IMR-90 (cell line): ENCODE results near the gene MSH3. TPM values are rescaled to one million over a fixed set of nuclear protein-coding genes. Genes with fewer than 3 reads are reported as not detected.
"Not testable (repeated sequence)": the region's sequence is repeated elsewhere in the genome, so short reads cannot be mapped to it uniquely, and the experiment has no call there.

Experiments
- ATAC-seq: fragments of 200-7000 bp; cut with Tn5 transposase; 2 replicates; pipeline ENCODE4 v1.9.1; 2020; ENCODE audit warnings: low read depth, mild to moderate bottlenecking, moderate library complexity
- BruUV-seq: library from RNA; stranded (reverse); fragments of 400-500 nt; replicated peaks from 2 replicates; lab custom pipeline; 2021; lab: Mats Ljungman, UMichigan
- CTCF ChIA-PET: fragments of 300-600 bp; formaldehyde crosslinking; extraction: SDS; loops from one replicate; lab custom pipeline; 2021; ENCODE audit warnings: antibody characterized with exemption; lab: Yijun Ruan, JAX
- POLR2A ChIA-PET: fragments of 300-600 bp; sonication (Branson Sonifier 250); formaldehyde crosslinking; loops from one replicate; lab custom pipeline; 2022; ENCODE audit warnings: antibody characterized with exemption; ENCODE audit not compliant: unreplicated experiment; lab: Charles Lee
- DNase-seq: peaks from one replicate; pipeline ENCODE4 v3.0.0; 2013
- H2AFZ ChIP-seq: replicated peaks from 2 replicates; pipeline ENCODE3; 2013; ENCODE audit warnings: low read length, mild to moderate bottlenecking; ENCODE audit not compliant: poor library complexity
- H2AK5ac ChIP-seq: 2 replicates; pipeline ENCODE4 v1.6.1; 2013; ENCODE audit warnings: low read depth, low read length, inconsistent platforms
- H2AK9ac ChIP-seq: replicated peaks from 2 replicates; pipeline ENCODE3; 2013; ENCODE audit warnings: mild to moderate bottlenecking, low read depth, low read length, moderate library complexity; ENCODE audit not compliant: poor library complexity
- H2BK120ac ChIP-seq: 2 replicates; pipeline ENCODE4 v1.6.1; 2013; ENCODE audit warnings: low read depth, low read length, inconsistent platforms
- H2BK15ac ChIP-seq: 3 replicates; pipeline ENCODE4 v1.6.1; 2013; ENCODE audit warnings: low read depth, low read length, inconsistent platforms
- H2BK20ac ChIP-seq: 2 replicates; pipeline ENCODE4 v1.6.1; 2013; ENCODE audit warnings: low read depth, mild to moderate bottlenecking, inconsistent platforms, low read length, moderate library complexity
- H2BK5ac ChIP-seq: 2 replicates; pipeline ENCODE4 v1.6.1; 2013; ENCODE audit warnings: mild to moderate bottlenecking, low read depth, low read length, inconsistent platforms; ENCODE audit not compliant: poor library complexity, severe bottlenecking
- H3K14ac ChIP-seq: replicated peaks from 2 replicates; pipeline ENCODE4 v1.6.1; 2013; ENCODE audit warnings: low read depth, low read length, inconsistent platforms
- H3K18ac ChIP-seq: 2 replicates; pipeline ENCODE4 v1.6.1; 2013; ENCODE audit warnings: low read depth, low read length, control low read depth
- H3K23ac ChIP-seq: 2 replicates; pipeline ENCODE4 v1.6.1; 2013; ENCODE audit warnings: low read depth, low read length, inconsistent platforms
- H3K27ac ChIP-seq: 2 replicates; pipeline ENCODE4 v1.5.1; 2013; ENCODE audit warnings: mild to moderate bottlenecking, control low read depth, low read length; ENCODE audit not compliant: insufficient read depth
- H3K27me3 ChIP-seq: 2 replicates; pipeline ENCODE4 v1.6.1; 2013; ENCODE audit warnings: low read length; ENCODE audit not compliant: control insufficient read depth, insufficient read depth
- H3K36me3 ChIP-seq: 2 replicates; pipeline ENCODE4 v1.6.1; 2013; ENCODE audit warnings: low read length, mixed read lengths; ENCODE audit not compliant: control insufficient read depth, insufficient read depth
- H3K4ac ChIP-seq: 2 replicates; pipeline ENCODE4 v1.6.1; 2013; ENCODE audit warnings: low read depth, low read length, inconsistent platforms
- H3K4me1 ChIP-seq: 2 replicates; pipeline ENCODE4 v1.6.1; 2013; ENCODE audit warnings: low read length, mixed read lengths; ENCODE audit not compliant: control insufficient read depth, insufficient read depth
- H3K4me2 ChIP-seq: 2 replicates; pipeline ENCODE4 v1.6.1; 2013; ENCODE audit warnings: low read depth, mild to moderate bottlenecking, control low read depth, low read length, moderate library complexity
- H3K4me3 ChIP-seq: 2 replicates; pipeline ENCODE4 v1.5.1; 2013; ENCODE audit warnings: low read depth, mild to moderate bottlenecking, control low read depth, low read length, moderate library complexity; ENCODE audit not compliant: insufficient read depth
- H3K56ac ChIP-seq: 2 replicates; pipeline ENCODE4 v1.6.1; 2013; ENCODE audit warnings: low read length, inconsistent platforms; ENCODE audit not compliant: insufficient read depth; ENCODE audit errors: extremely low read depth
- H3K79me1 ChIP-seq, 2 experiments: 2 replicates each; pipeline ENCODE4 v1.6.1; 2013; ENCODE audit warnings: low read length in 2 of 2, inconsistent platforms in 1 of 2, low read depth in 1 of 2
- H3K9ac ChIP-seq: 2 replicates; pipeline ENCODE4 v1.6.1; 2013; ENCODE audit warnings: low read depth, low read length, control low read depth
- H3K9me1 ChIP-seq: 2 replicates; pipeline ENCODE4 v1.6.1; 2013; ENCODE audit warnings: low read length, inconsistent platforms; ENCODE audit not compliant: insufficient read depth
- H3K9me3 ChIP-seq: 2 replicates; pipeline ENCODE4 v1.6.1; 2013; ENCODE audit warnings: low read length; ENCODE audit not compliant: control insufficient read depth, insufficient read depth
- H4K20me1 ChIP-seq: 2 replicates; pipeline ENCODE4 v1.6.1; 2013; ENCODE audit warnings: low read length, inconsistent platforms; ENCODE audit not compliant: insufficient read depth
- H4K5ac ChIP-seq: 2 replicates; pipeline ENCODE4 v1.6.1; 2013; ENCODE audit warnings: mild to moderate bottlenecking, low read depth, low read length, control low read depth
- H4K8ac ChIP-seq, 2 experiments: 2 replicates each; pipeline ENCODE4 v1.6.1; 2013; ENCODE audit warnings: low read depth in 2 of 2, low read length in 2 of 2, control low read depth in 1 of 2, inconsistent platforms in 1 of 2
- H4K91ac ChIP-seq: 2 replicates; pipeline ENCODE4 v1.6.1; 2013; ENCODE audit warnings: low read depth, low read length, inconsistent platforms; ENCODE audit not compliant: insufficient read depth
- CHD1 ChIP-seq: IDR thresholded peaks from 2 replicates; pipeline ENCODE4 v1.6.1; 2012; ENCODE audit warnings: low read depth, low read length, improper control_type of control experiment
- WGBS, 2 experiments: methylation state at CpG; one replicate each; pipeline versions ENCODE4 v1.1.5 to v1.1.7; 2013; ENCODE audit warnings: missing lambda C conversion rate in 2 of 2; ENCODE audit not compliant: insufficient read length in 1 of 2; ENCODE audit errors: extremely low coverage in 2 of 2; 5-methylcytosine and 5-hydroxymethylcytosine counted together
- dilution Hi-C: fragments of 300-500 bp; cut with HindIII; formaldehyde crosslinking; loops from one replicate; pipeline ENCODE4 v1.14.3; 2018; ENCODE audit warnings: low sequenced_read_pairs; ENCODE audit not compliant: unreplicated experiment
- in situ Hi-C: fragments of 300-500 bp; cut with MboI; formaldehyde crosslinking; loops from 3 replicates; pipeline ENCODE4 v1.14.3; 2019; ENCODE audit warnings: low sequenced_read_pairs, inconsistent platforms, mixed read lengths
- intact Hi-C: fragments of 100-400 bp; cut with micrococcal nuclease; formaldehyde crosslinking; loops from 2 replicates; pipeline ENCODE4 v1.10.0; 2022
- polyA plus RNA-seq, 3 experiments: library from polyadenylated mRNA; depleted of rRNA; stranded (reverse); fragments of >200 nt; gene quantifications; 2 replicates each; pipeline ENCODE4 v1.2.3, GENCODE V29; 2012; ENCODE audit warnings: low replicate concordance in 1 of 3
- total RNA-seq: library from RNA; depleted of rRNA; stranded (reverse); fragments of >200 nt; gene quantifications from 2 replicates; pipeline ENCODE4 v1.2.3, GENCODE V29; 2012

The MSH3 gene
- total and polyA plus RNA-seq, 2 of the 4 experiments (the other 2 are of a cell fraction), result 4.6 to 13.3 TPM

GRCh38 chr5:80784451-80784850 is 130.0 kb downstream of the MSH3 start:
- no peak for TF ChIP-seq CHD1
- no CpG with 5 or more reads among the region's 4 CpGs for WGBS, 2 experiments
- no peak for DNase-seq
- ATAC-seq, result no peak
- Histone ChIP-seq H2BK120ac (no peak overlapping the region), H3K4me1 (no peaks in the 10 kb centered on the region), H2AK5ac (no peak overlapping the region), H3K4me2 (no peak overlapping the region), H4K20me1 (no peaks in the 10 kb centered on the region), H3K79me1 (no peaks in the 10 kb centered on the region), H4K5ac (no peak overlapping the region), H4K91ac (no peak overlapping the region), H3K14ac (no peak overlapping the region), H2BK20ac (no peak overlapping the region), H3K9me1 (no peaks in the 10 kb centered on the region), H2AK9ac (no peak overlapping the region), H2BK5ac (no peak overlapping the region), H2BK15ac (no peak overlapping the region), H3K27me3 (no peaks in the 10 kb centered on the region), H2AFZ (no peak overlapping the region), H3K23ac (no peak overlapping the region), H3K36me3 (peaks cover 3% of the 10 kb centered on the region; the same call in 1 of the 2 replicates), H3K9ac (no peak overlapping the region), H3K56ac (no peak overlapping the region), H3K27ac (no peak overlapping the region), H3K4me3 (no peak overlapping the region), H3K18ac (no peak overlapping the region), H4K8ac (no peak overlapping the region), H3K4ac (no peak overlapping the region), H3K9me3 (no peaks in the 10 kb centered on the region)
- ChIA-PET POLR2A (no interaction called here), CTCF (interaction anchor here (2.3 kb wide), 1 partner anchor 11 kb away, joined by 4 read pairs; no protein-coding TSS in a partner anchor)
- intact Hi-C loops (no loop called here), dilution Hi-C loops (no loop called here), in situ Hi-C loops (no loop called here)
- BruUV-seq, result no TSS peak

- H2AK9ac ChIP-seq, H3K79me1 ChIP-seq, H4K20me1 ChIP-seq, H2BK5ac ChIP-seq, dilution Hi-C loops, H3K4me3 ChIP-seq, H3K4me1 ChIP-seq, H3K27me3 ChIP-seq, H4K91ac ChIP-seq, H2AK5ac ChIP-seq, H3K18ac ChIP-seq, H3K4ac ChIP-seq, in situ Hi-C loops, H2BK20ac ChIP-seq, H4K5ac ChIP-seq, H3K56ac ChIP-seq, H2BK120ac ChIP-seq, H2AFZ ChIP-seq, BruUV-seq, H4K8ac ChIP-seq, H3K23ac ChIP-seq, H2BK15ac ChIP-seq, H3K9me3 ChIP-seq, H3K4me2 ChIP-seq, H3K14ac ChIP-seq, H3K27ac ChIP-seq, H3K9me1 ChIP-seq, POLR2A ChIA-PET, H3K9ac ChIP-seq, intact Hi-C loops: not testable (repeated sequence)
- 93% methylated on average over 2 of the region's 7 CpGs; no CpG with 5 or more reads in 1 of the 2 experiments for WGBS, 2 experiments
- CTCF ChIA-PET, result interaction anchor here (1.0 kb wide), 1 partner anchor 10 kb away, joined by 4 read pairs; no protein-coding TSS in a partner anchor
- peaks cover 11% of the 10 kb centered on the region for H3K36me3 ChIP-seq
- DNase-seq (peak; percentile 29), ATAC-seq (peak; percentile 17; the same call in 1 of the 2 replicates)
Measured at GRCh38 chr5:80789319-80790016, 135.0 kb downstream of the MSH3 start.
